Astrocyte (in vitro differentiated cells and primary cell): ENCODE results near the gene GPNMB. TPM values are rescaled to one million over a fixed set of nuclear protein-coding genes. Genes with fewer than 3 reads are reported as not detected.

Source experiments
- DNase-seq: peaks from one replicate; pipeline ENCODE4 v3.0.0-alpha.2; 2010; ENCODE audit warnings: low read depth
- FAIRE-seq: peaks from 2 replicates; lab custom pipeline; 2011; peaks lifted over from hg19 to GRCh38; lab: Jason Lieb, UNC
- H2AFZ ChIP-seq: 2 replicates; pipeline ENCODE4 v1.6.0; 2012; ENCODE audit warnings: low read depth, low read length, inconsistent platforms
- H3K27ac ChIP-seq: 2 replicates; pipeline ENCODE4 v1.5.1; 2011; ENCODE audit warnings: low read depth, low read length, inconsistent platforms
- H3K27me3 ChIP-seq: 2 replicates; pipeline ENCODE4 v1.6.0; 2011; ENCODE audit warnings: low read length, inconsistent platforms; ENCODE audit not compliant: insufficient read depth
- H3K36me3 ChIP-seq: 2 replicates; pipeline ENCODE4 v1.5.1; 2011; ENCODE audit warnings: low read length, inconsistent platforms; ENCODE audit not compliant: insufficient read depth
- H3K4me1 ChIP-seq: 2 replicates; pipeline ENCODE4 v1.5.1; 2011; ENCODE audit warnings: low read length, inconsistent platforms; ENCODE audit not compliant: insufficient read depth
- H3K4me2 ChIP-seq: 2 replicates; pipeline ENCODE4 v1.6.0; 2012; ENCODE audit warnings: low read length, inconsistent platforms
- H3K4me3 ChIP-seq: 2 replicates; pipeline ENCODE4 v1.5.1; 2011; ENCODE audit warnings: low read depth, mild to moderate bottlenecking, low read length, inconsistent platforms; ENCODE audit not compliant: insufficient read depth
- H3K79me2 ChIP-seq: 2 replicates; pipeline ENCODE4 v1.6.0; 2012; ENCODE audit warnings: mild to moderate bottlenecking, low read length, inconsistent platforms; ENCODE audit not compliant: insufficient read depth
- H3K9ac ChIP-seq: 2 replicates; pipeline ENCODE4 v1.6.0; 2012; ENCODE audit warnings: mild to moderate bottlenecking, low read length, inconsistent platforms
- H3K9me3 ChIP-seq: 2 replicates; pipeline ENCODE4 v1.5.1; 2012; ENCODE audit warnings: low read depth, mild to moderate bottlenecking, low read length, inconsistent platforms; ENCODE audit not compliant: insufficient read depth
- H4K20me1 ChIP-seq: 2 replicates; pipeline ENCODE4 v1.6.0; 2012; ENCODE audit warnings: low read length, inconsistent platforms; ENCODE audit not compliant: insufficient read depth
- H3K27ac Mint-ChIP-seq: one replicate; pipeline ENCODE4 v1.8.0; 2021; ENCODE audit warnings: mild to moderate bottlenecking, mixed read lengths; ENCODE audit not compliant: unreplicated experiment
- H3K27me3 Mint-ChIP-seq: one replicate; pipeline ENCODE4 v1.8.0; 2021; ENCODE audit warnings: low read depth, mixed read lengths; ENCODE audit not compliant: unreplicated experiment
- H3K36me3 Mint-ChIP-seq: one replicate; pipeline ENCODE4 v1.8.0; 2021; ENCODE audit warnings: low read depth, mixed read lengths; ENCODE audit not compliant: unreplicated experiment
- H3K4me1 Mint-ChIP-seq: one replicate; pipeline ENCODE4 v1.8.0; 2021; ENCODE audit warnings: low read depth, mixed read lengths; ENCODE audit not compliant: unreplicated experiment
- H3K4me3 Mint-ChIP-seq: one replicate; pipeline ENCODE4 v1.8.0; 2021; ENCODE audit warnings: mild to moderate bottlenecking, moderate library complexity, mixed read lengths; ENCODE audit not compliant: unreplicated experiment
- H3K9me3 Mint-ChIP-seq: one replicate; pipeline ENCODE4 v1.8.0; 2021; ENCODE audit warnings: mild to moderate bottlenecking, mixed read lengths; ENCODE audit not compliant: unreplicated experiment
- EZH2 ChIP-seq: IDR thresholded peaks from 2 replicates; pipeline ENCODE4 v1.6.1; 2012; ENCODE audit warnings: mild to moderate bottlenecking, low read length, inconsistent platforms; ENCODE audit not compliant: insufficient read depth
- total RNA-seq: library from RNA; stranded (reverse); gene quantifications from 2 replicates; pipeline ENCODE4 v1.2.1, GENCODE V29; 2021
- TF ChIP-seq, protein P1 (sequence below): IDR thresholded peaks from 2 replicates; pipeline ENCODE4 v1.5.1; 2011; ENCODE audit warnings: low read depth, mild to moderate bottlenecking, inconsistent platforms, low read length, moderate library complexity; ENCODE audit not compliant: insufficient read depth

The GPNMB gene
- total RNA-seq, 1 donor from 2014 or later, result 0.91 TPM

DNA sequence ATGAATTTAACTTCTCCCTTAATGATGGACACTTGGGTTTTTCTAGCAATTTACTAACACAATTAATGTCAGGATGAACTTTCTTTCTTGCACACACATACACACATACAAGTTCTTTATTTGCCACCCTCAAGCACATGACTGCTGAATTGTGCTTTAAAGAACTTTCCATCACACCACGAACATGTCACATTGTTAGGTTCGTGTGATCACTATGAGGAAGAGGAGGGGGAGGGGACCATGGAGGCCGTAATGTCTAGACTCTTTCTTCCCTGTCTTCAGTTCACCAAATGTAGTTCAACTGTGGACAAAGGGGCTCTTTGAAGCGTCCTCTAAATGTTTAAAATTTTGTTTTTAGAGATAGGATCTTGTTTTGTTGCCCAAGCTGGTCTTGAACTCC is 33.7 kb upstream of the GPNMB start:
- FAIRE-seq (no peak), DNase-seq (no peak)
- Histone ChIP-seq H2AFZ (no peak overlapping the region), H3K79me2 (no peaks in the 10 kb centered on the region), H3K36me3 (no peaks in the 10 kb centered on the region), H3K9me3 (no peaks in the 10 kb centered on the region), H3K4me2 (no peak overlapping the region), H3K9ac (no peak overlapping the region), H3K27ac (no peak overlapping the region), H4K20me1 (no peaks in the 10 kb centered on the region), H3K4me3 (no peak overlapping the region), H3K27me3 (no peaks in the 10 kb centered on the region), H3K4me1 (no peaks in the 10 kb centered on the region)
- Mint-ChIP-seq H3K27ac (no peak overlapping the region), H3K4me1 (no peaks in the 10 kb centered on the region), H3K9me3 (no peaks in the 10 kb centered on the region), H3K27me3 (peaks cover 13% of the 10 kb centered on the region), H3K4me3 (no peak overlapping the region), H3K36me3 (peaks cover 2% of the 10 kb centered on the region)
- TF ChIP-seq EZH2, result no peak
- TF ChIP-seq, protein P1, sequence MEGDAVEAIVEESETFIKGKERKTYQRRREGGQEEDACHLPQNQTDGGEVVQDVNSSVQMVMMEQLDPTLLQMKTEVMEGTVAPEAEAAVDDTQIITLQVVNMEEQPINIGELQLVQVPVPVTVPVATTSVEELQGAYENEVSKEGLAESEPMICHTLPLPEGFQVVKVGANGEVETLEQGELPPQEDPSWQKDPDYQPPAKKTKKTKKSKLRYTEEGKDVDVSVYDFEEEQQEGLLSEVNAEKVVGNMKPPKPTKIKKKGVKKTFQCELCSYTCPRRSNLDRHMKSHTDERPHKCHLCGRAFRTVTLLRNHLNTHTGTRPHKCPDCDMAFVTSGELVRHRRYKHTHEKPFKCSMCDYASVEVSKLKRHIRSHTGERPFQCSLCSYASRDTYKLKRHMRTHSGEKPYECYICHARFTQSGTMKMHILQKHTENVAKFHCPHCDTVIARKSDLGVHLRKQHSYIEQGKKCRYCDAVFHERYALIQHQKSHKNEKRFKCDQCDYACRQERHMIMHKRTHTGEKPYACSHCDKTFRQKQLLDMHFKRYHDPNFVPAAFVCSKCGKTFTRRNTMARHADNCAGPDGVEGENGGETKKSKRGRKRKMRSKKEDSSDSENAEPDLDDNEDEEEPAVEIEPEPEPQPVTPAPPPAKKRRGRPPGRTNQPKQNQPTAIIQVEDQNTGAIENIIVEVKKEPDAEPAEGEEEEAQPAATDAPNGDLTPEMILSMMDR, result no peak

DNA sequence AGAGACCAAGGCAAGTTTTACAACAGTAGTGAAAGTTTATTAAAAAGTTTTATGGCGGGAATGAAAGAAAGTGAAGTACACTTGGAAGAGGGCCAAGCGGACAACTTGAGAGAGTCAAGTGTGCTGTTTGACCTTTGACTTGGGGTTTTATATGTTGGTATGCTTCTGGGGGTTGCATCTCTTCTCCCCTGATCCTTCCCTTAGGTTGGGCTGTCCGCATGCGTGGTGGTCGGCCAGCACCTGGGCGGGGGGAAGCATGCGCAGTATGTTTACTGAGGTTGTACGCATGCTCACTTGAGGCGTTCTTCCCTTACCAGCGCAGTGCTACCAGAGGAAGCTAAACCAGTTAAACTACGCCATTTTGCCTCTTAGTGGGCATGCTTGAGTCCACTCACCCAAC is 32.8 kb upstream of the GPNMB start:
- FAIRE-seq (no peak), DNase-seq (no peak)
- Histone ChIP-seq H3K79me2 (no peaks in the 10 kb centered on the region), H3K9ac (no peak overlapping the region), H4K20me1 (no peaks in the 10 kb centered on the region), H3K27ac (no peak overlapping the region), H3K36me3 (no peaks in the 10 kb centered on the region), H3K9me3 (no peaks in the 10 kb centered on the region), H3K4me2 (no peak overlapping the region), H3K4me1 (no peaks in the 10 kb centered on the region), H3K4me3 (no peak overlapping the region), H3K27me3 (peaks cover 2% of the 10 kb centered on the region), H2AFZ (no peak overlapping the region)
- Mint-ChIP-seq H3K27ac (no peak overlapping the region), H3K4me3 (no peak overlapping the region), H3K4me1 (no peaks in the 10 kb centered on the region), H3K27me3 (peaks cover 11% of the 10 kb centered on the region), H3K9me3 (no peaks in the 10 kb centered on the region), H3K36me3 (no peaks in the 10 kb centered on the region)
- TF ChIP-seq, protein P1, result no peak
- TF ChIP-seq EZH2, result no peak

DNA sequence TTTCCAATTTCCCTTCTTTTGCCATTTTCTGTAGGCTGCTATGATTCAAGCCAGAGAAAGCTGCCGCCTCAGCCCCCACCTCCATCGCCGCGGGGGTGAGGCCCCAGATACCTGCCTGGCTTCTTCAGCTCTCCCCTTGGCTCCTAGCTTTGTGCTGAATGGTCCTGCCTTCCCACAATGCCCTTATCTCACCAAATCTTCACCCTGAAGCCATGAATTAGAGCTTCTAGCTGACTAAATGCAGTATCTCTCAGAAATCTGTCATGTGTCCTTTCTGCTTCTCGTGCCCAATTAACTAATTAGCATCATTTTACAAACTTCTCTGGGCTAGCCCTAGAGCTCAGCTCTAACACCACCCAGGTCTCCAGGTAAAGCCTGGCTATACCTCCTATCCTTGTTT is 32.2 kb upstream of the GPNMB start:
- no peak overlapping the region for H3K27ac Mint-ChIP-seq
- no peak for DNase-seq
- no peaks in the 10 kb centered on the region for H3K79me2 ChIP-seq
- peaks cover 11% of the 10 kb centered on the region for H3K27me3 Mint-ChIP-seq
- H2AFZ ChIP-seq, result no peak overlapping the region
- peaks cover 2% of the 10 kb centered on the region for H3K27me3 ChIP-seq
- no peaks in the 10 kb centered on the region for H3K4me1 ChIP-seq
- no peak overlapping the region for H3K4me3 ChIP-seq
- no peaks in the 10 kb centered on the region for H3K9me3 Mint-ChIP-seq
- no peak overlapping the region for H3K4me2 ChIP-seq
- no peaks in the 10 kb centered on the region for H3K4me1 Mint-ChIP-seq
- TF ChIP-seq, protein P1, result no peak
- TF ChIP-seq EZH2, result no peak
- H3K36me3 ChIP-seq, result no peaks in the 10 kb centered on the region
- H3K36me3 Mint-ChIP-seq, result no peaks in the 10 kb centered on the region
- FAIRE-seq, result no peak
- no peaks in the 10 kb centered on the region for H3K9me3 ChIP-seq
- H3K27ac ChIP-seq, result no peak overlapping the region
- H3K4me3 Mint-ChIP-seq, result no peak overlapping the region
- H4K20me1 ChIP-seq, result no peaks in the 10 kb centered on the region
- no peak overlapping the region for H3K9ac ChIP-seq
